ENCODE data around the gene NPPC.

Gene NPPC

GRCh38 chr2:231946241-231946814, 20.1 kb upstream of the NPPC start:
- DNase-seq (ENCODE audit: low read depth), result no peak
- H3K4me3 ChIP-seq (ENCODE audit: low read depth, low read length), result no peak overlapping the region
- no peak for TF ChIP-seq CTCF (IDR thresholded peaks at IDR 0.05; ENCODE audit: control insufficient read depth, extremely low read depth, insufficient read depth)

- no peak for DNase-seq (ENCODE audit: low read depth)
- TF ChIP-seq CTCF (IDR thresholded peaks at IDR 0.05; ENCODE audit: control insufficient read depth, extremely low read depth, insufficient read depth), result no peak
- no peak overlapping the region for H3K4me3 ChIP-seq (ENCODE audit: low read depth, low read length)
Observed at GRCh38 chr2:231942180-231942579, 16.0 kb upstream of the NPPC start.

GRCh38 chr2:231941673-231942072, 15.5 kb upstream of the NPPC start:
- TF ChIP-seq CTCF (IDR thresholded peaks at IDR 0.05; ENCODE audit: control insufficient read depth, extremely low read depth, insufficient read depth), result no peak
- no peak for DNase-seq (ENCODE audit: low read depth)
- H3K4me3 ChIP-seq (ENCODE audit: low read depth, low read length), result no peak overlapping the region

- TF ChIP-seq CTCF (IDR thresholded peaks at IDR 0.05; ENCODE audit: control insufficient read depth, extremely low read depth, insufficient read depth), result no peak
- no peak overlapping the region for H3K4me3 ChIP-seq (ENCODE audit: low read depth, low read length)
- no peak for DNase-seq (ENCODE audit: low read depth)
Observed at GRCh38 chr2:231940795-231941194, 14.6 kb upstream of the NPPC start.

- no peak for DNase-seq (ENCODE audit: low read depth)
- TF ChIP-seq CTCF (IDR thresholded peaks at IDR 0.05; ENCODE audit: control insufficient read depth, extremely low read depth, insufficient read depth), result no peak
- no peak overlapping the region for H3K4me3 ChIP-seq (ENCODE audit: low read depth, low read length)
Observed at GRCh38 chr2:231939022-231939421, 12.8 kb upstream of the NPPC start.

- no peak for DNase-seq (ENCODE audit: low read depth)
- no peak for TF ChIP-seq CTCF (IDR thresholded peaks at IDR 0.05; ENCODE audit: control insufficient read depth, extremely low read depth, insufficient read depth)
Observed at GRCh38 chr2:231937057-231937456, 10.9 kb upstream of the NPPC start.

GRCh38 chr2:231936491-231936890, 10.3 kb upstream of the NPPC start:
- no peak overlapping the region for H3K4me3 ChIP-seq (ENCODE audit: low read depth, low read length)
- TF ChIP-seq CTCF (IDR thresholded peaks at IDR 0.05; ENCODE audit: control insufficient read depth, extremely low read depth, insufficient read depth), result no peak
- DNase-seq (ENCODE audit: low read depth), result no peak

More at GRCh38 chr2:231937057-231937456, 10.9 kb upstream of the NPPC start:
- H3K4me3 ChIP-seq (ENCODE audit: low read depth, low read length), result no peak overlapping the region
